ENCODE results near the gene FMO4.
"Not testable (repeated sequence)": the region's sequence is repeated elsewhere in the genome, so short reads cannot be mapped to it uniquely, and the experiment has no call there.

FMO4 gene
- 4.0 to 5.1 reads per million in 2 donors for total RNA-seq

DNA sequence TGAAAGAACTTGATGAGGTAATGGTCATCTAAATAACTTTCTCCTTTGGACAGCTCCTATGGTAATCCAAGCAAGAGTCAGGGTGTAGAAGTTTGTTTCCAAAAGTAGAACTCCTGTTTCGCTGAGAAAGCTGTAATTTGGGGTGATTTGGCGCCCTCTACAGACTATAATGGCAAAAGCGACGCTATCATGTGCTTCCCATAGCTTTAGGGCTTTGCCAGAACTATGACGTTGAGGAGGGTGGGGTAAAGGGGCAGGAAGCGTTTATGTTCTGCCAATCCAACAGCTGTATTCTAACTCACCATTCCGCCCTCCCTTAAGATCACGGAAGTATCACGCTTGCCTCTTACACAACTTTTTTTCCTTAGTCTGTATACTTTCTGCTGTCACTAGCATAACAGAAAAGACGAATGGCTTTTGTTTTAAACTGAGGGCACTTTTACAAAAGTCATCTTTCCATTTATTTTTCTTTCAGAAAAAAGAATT, at the start of gene FMO4:
Gene FMO4, plus strand, starts transcription at position 349 of the 486 bp plus-strand sequence. CDS start 5,643 bp downstream, outside the sequence.
- no peak for DNase-seq

DNA sequence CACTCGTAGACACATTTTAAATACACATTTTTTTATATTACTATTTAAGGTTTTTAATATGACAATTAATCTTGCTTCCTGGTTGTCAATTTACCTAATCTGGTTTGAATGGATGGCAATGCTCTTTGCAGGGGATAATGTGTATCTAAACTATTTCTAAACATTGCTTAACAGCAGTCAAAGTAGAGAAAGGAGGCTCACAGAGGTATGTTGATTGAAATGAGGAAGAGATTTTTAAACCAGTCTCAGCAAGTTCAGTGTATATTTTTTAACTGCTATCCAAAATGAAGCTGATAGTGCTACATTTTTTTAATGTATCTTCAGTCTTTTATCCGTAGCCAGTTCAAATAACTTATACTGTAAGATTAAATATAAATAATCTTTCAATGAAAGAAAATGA, 48.3 kb upstream of the FMO4 start:
- DNase-seq, result no peak

- DNase-seq, result no peak
Observed at GRCh38 chr1:171266930-171267329, 47.1 kb upstream of the FMO4 start.

- DNase-seq, result no peak
Observed at GRCh38 chr1:171267391-171267790, 46.6 kb upstream of the FMO4 start.

- DNase-seq, result no peak
Observed at GRCh38 chr1:171270806-171271205, 43.2 kb upstream of the FMO4 start.

DNA sequence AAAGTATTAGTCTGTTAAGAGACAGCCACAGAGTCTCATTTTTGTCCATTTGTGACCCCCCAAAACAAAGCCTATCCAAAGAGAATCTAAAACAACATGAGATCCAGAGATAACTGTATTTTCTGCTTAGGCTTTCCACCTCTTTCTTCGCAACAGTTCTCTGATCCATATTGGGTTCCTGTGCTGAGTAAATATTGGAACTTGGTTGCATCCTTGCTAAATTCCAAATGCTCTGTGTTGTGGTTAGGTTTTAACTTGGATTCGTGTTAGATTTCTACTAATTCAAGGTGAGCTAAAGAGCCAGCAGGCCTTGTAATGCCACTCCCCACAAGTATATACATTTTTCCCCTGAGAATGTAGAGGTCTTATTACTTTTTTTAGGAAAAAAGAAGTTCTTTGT, 36.4 kb upstream of the FMO4 start:
- DNase-seq, result no peak

DNA sequence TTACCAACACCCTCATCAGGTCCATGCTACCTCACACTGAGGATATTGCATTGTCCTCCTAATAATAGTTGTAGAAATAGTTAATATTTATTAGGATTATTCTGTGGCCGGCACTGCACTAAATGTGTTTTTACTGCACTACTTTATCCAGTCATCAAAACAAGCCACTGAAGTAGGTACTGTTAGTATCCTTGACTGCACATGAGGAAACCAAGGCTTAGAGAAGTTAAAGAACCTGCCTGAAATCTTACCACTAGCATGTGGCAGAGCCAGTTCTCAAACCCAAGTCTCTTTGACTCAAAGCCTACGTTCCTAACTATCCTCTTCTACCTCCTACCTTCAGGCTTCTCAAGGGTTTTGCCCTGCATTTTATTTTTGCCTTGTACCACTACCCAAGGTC, 34.7 kb upstream of the FMO4 start:
- DNase-seq, result no peak

- DNase-seq, result no peak
Observed at GRCh38 chr1:171279678-171280077, 34.3 kb upstream of the FMO4 start.

DNA sequence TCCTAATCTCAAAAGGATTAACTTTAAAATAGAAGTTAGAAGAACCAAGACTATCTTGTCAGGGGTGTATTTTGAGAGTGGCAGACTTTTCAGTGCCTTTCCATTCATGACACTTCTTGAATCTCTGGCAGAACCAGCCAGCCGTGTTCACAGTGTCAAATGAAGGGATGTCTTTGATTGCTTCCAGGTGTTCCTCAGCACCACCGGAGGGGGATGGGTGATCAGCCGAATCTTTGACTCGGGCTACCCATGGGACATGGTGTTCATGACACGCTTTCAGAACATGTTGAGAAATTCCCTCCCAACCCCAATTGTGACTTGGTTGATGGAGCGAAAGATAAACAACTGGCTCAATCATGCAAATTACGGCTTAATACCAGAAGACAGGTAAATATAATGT, 33.4 kb upstream of the FMO4 start:
- DNase-seq, result no peak

DNA sequence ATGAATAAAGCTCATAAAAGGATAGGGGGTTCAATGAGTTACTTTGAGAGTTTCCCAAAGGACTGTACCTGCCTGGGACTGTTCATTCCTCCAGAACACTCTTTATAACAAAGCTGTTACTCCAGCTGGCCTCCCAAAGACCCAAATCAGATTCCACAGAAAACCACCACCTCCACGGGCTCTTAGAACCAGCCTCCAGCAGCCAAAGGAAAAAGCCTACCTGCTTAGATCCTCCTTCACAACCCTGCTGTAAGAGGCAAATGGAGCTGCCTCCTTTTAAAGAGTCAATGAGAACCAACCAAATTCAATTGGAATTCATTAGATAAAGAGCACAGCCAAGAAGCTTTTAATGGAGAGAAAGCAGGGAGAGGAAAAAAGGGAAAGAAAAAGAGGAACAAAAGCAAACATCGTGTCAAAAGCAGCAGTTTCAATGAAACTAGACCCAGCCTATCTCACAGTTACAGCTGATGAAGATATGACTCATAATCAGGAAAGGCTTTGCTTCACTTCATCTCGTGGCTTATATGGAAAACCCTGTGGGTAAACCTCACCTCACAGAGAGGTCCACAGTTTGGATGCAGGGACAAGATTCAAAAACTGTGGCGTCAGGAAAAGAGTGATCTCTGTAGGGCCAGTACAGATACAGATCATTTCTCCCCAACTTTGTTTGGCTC, 27.8 kb upstream of the FMO4 start:
- no peak for DNase-seq

DNA sequence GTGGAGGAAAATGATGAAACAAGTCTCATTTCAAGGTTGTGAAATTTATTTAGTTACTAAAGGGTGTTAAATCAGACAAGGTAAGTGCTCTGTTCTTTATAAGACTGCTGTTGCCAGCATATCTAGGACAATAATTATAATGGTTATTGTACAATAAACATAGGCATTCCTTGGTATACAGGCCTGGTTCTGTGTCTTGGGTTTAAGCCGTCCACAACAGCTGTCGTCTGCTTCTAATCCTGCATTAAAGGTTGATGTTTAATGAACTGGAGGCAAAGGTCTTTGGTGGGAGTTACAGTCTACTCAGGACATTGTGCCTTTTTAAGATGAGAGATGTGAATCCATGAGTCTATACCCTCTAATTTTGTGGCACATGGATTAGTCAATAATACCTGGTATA, 23.4 kb upstream of the FMO4 start:
- no peak for DNase-seq

GRCh38 chr1:171292799-171293198, 21.2 kb upstream of the FMO4 start:
- DNase-seq, result no peak

DNA sequence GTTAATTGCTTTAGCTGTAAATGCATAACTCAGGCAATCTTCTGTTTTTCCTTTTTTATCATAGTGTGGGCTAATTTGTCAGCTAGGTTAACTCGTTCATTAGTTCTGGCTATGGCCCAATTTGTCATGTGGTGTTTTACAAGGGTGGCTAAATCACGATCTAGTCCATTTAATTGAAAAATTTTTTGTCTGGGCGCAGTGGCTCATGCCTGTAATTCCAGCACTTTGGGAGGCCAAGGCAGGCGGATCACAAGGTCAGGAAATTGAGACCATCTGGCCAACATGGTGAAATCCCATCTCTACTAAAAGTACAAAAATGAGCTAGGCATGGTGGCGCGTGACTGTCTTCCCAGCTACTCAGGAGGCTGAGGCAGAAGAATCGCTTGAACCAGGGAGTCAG, 18.6 kb upstream of the FMO4 start:
- DNase-seq, result not testable (repeated sequence)

DNA sequence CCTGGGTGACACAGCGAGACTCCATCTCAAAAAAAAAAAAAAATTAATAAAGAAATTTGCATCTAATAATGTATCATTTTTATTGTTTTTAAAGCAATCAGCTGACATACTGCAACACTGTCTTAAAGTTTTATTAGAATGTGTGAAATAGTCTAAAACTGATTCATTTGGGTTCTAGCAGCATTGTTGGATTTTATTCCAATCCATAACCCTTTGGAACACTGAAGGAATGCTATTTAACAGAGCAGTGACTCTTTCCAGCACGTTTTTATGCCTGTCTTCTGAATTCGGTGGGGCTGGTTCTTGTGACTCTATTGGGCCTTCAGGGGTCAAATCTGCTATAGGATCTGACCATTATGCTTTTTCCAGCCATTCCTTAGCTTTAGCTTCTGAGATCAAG, 18.2 kb upstream of the FMO4 start:
- no peak for DNase-seq

DNA sequence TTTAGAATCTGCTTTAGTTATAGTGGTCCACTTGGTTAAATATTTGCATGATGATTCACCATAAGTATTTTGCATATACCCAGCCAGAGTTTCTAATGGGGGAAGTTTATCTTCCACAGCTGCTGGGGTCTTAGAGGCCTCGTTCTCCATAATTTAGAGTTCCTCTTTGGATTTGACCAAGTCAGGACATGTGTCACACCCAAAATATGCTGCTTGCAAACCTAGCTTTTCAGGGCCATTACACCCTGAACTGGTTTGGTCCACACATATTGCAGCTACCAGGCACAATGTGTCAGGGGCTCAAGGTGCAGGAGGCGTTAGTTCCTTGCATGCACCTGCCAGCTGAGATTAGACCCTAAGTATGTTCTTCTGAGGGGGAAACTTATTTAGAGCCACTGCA, 17.1 kb upstream of the FMO4 start:
- no peak for DNase-seq

GRCh38 chr1:171298696-171299095, 15.3 kb upstream of the FMO4 start:
- no peak for DNase-seq

GRCh38 chr1:171299342-171299741, 14.6 kb upstream of the FMO4 start:
- no peak for DNase-seq

DNA sequence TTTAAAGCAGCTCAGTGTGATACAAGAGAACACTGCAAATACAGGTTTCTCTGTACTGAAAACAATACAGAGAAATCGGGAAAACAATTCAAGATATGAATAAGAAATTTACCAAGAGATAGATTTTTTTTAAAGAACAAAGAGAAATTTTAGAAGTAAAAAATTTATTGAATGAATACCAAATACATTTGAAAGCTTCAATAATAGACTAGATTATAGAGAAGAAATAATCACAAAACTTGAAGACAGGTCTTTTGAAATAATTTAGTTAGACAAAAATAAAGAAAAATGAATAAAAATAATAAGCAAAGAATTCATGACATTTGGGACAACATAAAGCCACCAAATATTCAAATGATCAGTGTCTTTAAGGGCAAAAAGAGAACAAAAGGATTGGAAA, 13.6 kb upstream of the FMO4 start:
- DNase-seq, result no peak

DNA sequence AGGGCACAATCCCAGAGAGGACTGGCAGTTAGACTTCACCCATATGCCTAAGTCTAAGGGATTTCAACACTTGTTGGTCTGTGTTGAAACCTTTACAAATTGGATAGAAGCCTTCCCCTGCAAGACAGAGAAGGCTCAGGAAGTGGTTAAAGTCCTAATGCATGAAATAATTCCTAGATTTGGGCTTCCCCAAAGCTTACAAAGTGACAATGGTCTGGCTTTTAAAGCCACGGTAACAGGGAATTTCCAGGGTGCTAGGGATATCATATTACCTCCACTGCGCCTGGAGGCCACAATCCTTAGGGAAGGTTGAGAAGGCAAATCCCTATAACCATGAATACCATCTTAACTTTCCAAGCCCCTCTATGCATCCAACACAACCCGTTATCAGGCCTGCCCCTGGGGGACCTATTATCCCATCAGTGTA, 3.3 kb upstream of the FMO4 start:
- DNase-seq, result no peak

DNA sequence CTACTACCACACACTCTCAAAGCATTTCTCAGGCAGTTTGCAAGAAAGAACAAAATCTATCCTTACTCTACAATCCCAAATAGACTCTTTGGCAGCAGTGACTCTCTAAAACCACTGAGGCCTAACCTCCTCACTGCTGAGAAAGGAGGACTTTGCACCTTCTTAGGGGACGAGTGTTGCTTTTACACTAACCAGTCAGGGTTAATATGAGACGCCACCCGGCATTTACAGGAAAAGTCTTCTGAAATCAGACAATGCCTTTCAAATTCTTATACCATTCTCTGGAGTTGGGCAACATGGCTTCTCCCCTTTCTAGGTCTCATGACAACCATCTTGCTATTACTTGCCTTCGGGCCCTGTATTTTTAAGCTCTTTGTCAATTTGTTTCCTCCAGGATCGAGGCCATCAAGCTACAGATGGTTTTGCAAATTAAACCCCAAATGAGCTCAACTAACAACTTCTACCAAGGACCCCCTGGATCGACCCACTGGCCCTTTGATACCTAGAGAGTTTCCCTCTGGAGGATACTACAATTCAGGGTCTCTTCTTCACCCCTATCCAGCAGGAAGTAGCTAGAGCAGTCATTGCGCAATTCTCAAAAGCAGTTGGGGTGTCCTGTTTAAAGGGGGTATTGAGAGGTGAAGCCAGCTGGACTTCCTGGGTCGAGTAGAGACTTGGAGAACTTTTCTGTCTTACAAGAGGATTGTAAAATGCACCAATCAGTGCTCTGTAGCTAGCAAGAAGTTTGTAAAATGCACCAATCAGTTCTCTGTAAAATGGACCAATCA, 2.0 kb upstream of the FMO4 start:
- DNase-seq, result no peak

- no peak for DNase-seq
Observed at GRCh38 chr1:171313319-171313834, 606 bp upstream of the FMO4 start.

GRCh38 chr1:171329251-171329650, 15.3 kb downstream of the FMO4 start:
- DNase-seq, result no peak

GRCh38 chr1:171334024-171334640, 20.1 kb downstream of the FMO4 start:
- no peak for DNase-seq

DNA sequence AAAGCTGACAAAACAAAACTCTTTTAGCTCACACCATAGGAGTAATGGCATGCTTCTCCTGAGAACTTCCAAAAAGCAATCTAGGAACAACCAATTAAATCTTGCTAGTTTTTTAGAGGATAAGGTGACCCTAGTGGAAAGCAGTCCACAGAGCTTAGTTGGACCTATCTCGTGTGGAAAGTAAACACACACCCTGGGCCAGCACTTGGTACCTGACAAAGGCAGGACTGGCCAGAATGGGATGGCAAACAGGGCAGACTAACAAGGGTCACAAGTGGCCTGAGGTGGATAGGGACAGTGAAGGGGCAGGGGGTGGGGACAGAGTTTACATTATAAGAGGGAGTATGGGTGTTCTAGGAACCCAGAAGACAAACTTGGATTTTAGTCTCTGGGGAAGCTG, 22.0 kb downstream of the FMO4 start:
- no peak for DNase-seq
